Gastroesophageal sphincter (tissue), 4 donors: ENCODE results near the gene MYRF. TPM values are rescaled to one million over a fixed set of nuclear protein-coding genes. Genes with fewer than 3 reads are reported as not detected.

Source experiments
- ATAC-seq: fragments of 150-250 bp; one replicate; pipeline ENCODE4 v1.9.1; 2016; ENCODE audit warnings: mild to moderate bottlenecking, moderate library complexity
- H3K27ac ChIP-seq, 4 donors: fragments of 200-600 bp; sonication (generic) in 3 of 4; 1 replicate in 3 of 4; 2 replicates in 1 of 4; pipeline ENCODE4 v1.5.1; 2016 to 2019
- H3K27me3 ChIP-seq: fragments of 200-600 bp; sonication (generic); one replicate; pipeline ENCODE4 v1.5.1; 2019
- H3K36me3 ChIP-seq, 2 donors: fragments of 200-600 bp; sonication (generic); one replicate each; pipeline ENCODE4 v1.5.1; 2019; ENCODE audit warnings: control low read depth in 1 of 2
- H3K4me1 ChIP-seq, 3 donors: fragments of 200-600 bp; sonication (generic); 1 replicate in 2 of 3; 2 replicates in 1 of 3; pipeline ENCODE4 v1.5.1; 2016 to 2019; ENCODE audit warnings: control low read depth in 2 of 3
- H3K4me3 ChIP-seq, 2 donors: fragments of 200-600 bp; sonication (generic); one replicate each; pipeline ENCODE4 v1.5.1; 2019; ENCODE audit warnings: mild to moderate bottlenecking in 1 of 2, moderate library complexity in 1 of 2
- H3K9me3 ChIP-seq, 3 donors: fragments of 200-600 bp; sonication (generic); one replicate each; pipeline ENCODE4 v1.5.1; 2017 to 2019; ENCODE audit warnings: control low read depth in 2 of 3
- EP300 ChIP-seq: sonication (generic); formaldehyde crosslinking; IDR thresholded peaks from one replicate; pipeline ENCODE4 v1.6.1; 2017; ENCODE audit warnings: antibody characterized with exemption, mild to moderate bottlenecking
- POLR2A ChIP-seq, 2 donors: fragments of 450-650 bp; IDR thresholded peaks; one replicate each; pipeline ENCODE4 v1.6.1; 2017; ENCODE audit warnings: antibody characterized with exemption in 2 of 2, mild to moderate bottlenecking in 2 of 2, moderate library complexity in 1 of 2
- POLR2AphosphoS5 ChIP-seq: sonication (generic); formaldehyde crosslinking; IDR thresholded peaks from one replicate; pipeline ENCODE4 v1.6.1; 2017; ENCODE audit warnings: antibody characterized with exemption
- WGBS, 2 donors: methylation state at CpG; one replicate each; pipeline ENCODE4 v1.1.5; 2018; ENCODE audit warnings: low coverage in 1 of 2; 5-methylcytosine and 5-hydroxymethylcytosine counted together
- total RNA-seq, 4 donors: library from RNA; depleted of rRNA; stranded (reverse); fragments of >200 nt; gene quantifications; one replicate each; pipeline ENCODE4 v1.1.0, GENCODE V29; 2016
- TF ChIP-seq, protein P1 (sequence below), 4 experiments: fragments of 200-600 bp in 2 of 4; fragments of 450-650 bp in 2 of 4; sonication (generic) in 1 of 4; IDR thresholded peaks; one replicate each; pipeline ENCODE4 v1.5.1; 2017 to 2019; ENCODE audit warnings: antibody characterized with exemption in 4 of 4, mild to moderate bottlenecking in 2 of 4, moderate library complexity in 2 of 4

The MYRF gene
- total RNA-seq, 4 donors from 2014 or later, result 0.10 to 0.78 (median 0.19) TPM

DNA sequence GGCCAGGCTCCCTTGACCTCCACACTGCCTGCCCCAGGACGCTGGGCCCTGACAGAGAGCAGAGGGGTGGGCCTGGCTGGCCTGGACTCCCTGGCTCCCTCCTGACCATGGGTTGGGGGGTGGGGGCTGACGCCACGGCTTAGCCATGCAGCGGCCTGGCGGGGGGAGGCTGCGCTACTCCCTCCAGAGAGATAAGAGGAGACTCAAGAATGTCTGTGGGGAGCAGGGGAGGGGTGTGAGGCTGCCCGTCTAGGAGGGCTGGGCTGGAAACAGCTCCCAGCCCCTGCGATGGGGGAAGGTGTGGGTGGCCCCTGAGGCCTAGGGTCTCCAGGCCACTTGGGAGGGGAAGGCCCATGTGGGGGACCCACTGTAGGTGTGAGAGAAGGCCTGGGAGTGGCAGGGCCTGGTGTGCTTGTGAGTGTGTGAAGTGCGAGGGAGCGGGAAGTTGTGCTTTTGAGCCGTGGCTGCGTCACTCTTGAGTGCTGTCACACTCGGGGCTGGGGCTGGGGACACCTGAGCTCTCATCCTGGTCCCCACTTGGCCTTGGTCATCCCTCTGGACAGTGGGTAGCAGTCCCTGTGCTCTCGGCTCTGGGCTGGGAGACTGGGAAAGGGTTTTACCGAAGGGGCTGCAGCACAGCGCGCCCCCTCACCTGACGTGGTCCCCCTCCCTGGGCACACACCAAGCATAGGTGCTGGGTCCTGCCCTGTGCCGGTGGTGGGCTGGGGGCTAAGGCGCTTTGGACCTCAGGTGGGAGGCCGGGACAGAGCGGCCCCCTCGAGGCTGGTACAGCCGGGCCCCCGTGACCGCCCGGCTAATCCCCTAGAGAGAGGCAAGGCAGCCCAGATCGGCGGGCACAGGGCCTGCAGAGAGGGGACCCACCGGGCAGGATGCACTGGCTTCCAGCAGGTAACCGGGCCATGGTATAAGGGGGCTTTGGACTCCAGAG lies 2.4 kb downstream of the MYRF start:
- Histone ChIP-seq H3K27me3 (peaks cover 37% of the 10 kb centered on the region), H3K4me1 (peaks cover 0 to 12% (median 7%) of the 10 kb centered on the region in 3 donors), H3K27ac (no peak overlapping the region), H3K4me3 (no peak overlapping the region), H3K36me3 (no peaks in the 10 kb centered on the region), H3K9me3 (no peaks in the 10 kb centered on the region)
- TF ChIP-seq, protein P1, sequence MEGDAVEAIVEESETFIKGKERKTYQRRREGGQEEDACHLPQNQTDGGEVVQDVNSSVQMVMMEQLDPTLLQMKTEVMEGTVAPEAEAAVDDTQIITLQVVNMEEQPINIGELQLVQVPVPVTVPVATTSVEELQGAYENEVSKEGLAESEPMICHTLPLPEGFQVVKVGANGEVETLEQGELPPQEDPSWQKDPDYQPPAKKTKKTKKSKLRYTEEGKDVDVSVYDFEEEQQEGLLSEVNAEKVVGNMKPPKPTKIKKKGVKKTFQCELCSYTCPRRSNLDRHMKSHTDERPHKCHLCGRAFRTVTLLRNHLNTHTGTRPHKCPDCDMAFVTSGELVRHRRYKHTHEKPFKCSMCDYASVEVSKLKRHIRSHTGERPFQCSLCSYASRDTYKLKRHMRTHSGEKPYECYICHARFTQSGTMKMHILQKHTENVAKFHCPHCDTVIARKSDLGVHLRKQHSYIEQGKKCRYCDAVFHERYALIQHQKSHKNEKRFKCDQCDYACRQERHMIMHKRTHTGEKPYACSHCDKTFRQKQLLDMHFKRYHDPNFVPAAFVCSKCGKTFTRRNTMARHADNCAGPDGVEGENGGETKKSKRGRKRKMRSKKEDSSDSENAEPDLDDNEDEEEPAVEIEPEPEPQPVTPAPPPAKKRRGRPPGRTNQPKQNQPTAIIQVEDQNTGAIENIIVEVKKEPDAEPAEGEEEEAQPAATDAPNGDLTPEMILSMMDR (IDR thresholded peaks at IDR 0.05), result no peak
- TF ChIP-seq EP300, result no peak
- no peak for TF ChIP-seq POLR2AphosphoS5
- no peak for TF ChIP-seq POLR2A (IDR thresholded peaks at IDR 0.05)
- WGBS, 2 donors, result 100% methylated on average over 1 to 4 of the region's 31 CpGs
- ATAC-seq, result no peak

DNA sequence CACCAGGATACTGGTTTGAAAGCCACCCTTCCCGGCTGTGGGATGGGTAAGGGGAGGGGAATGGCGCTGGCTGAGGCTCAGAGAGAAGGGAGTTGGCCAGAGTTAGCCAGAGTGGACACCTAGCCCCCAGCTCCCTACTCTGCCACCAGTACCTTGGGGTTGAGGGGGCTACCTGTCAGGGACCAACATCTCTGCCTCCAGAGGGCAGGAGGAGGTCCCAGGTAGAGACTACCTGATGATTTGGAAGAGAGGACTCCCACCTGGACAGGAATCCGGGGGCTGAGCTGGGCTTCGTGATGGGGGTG lies 3.7 kb downstream of the MYRF start:
- H3K9me3 ChIP-seq, result no peaks in the 10 kb centered on the region
- TF ChIP-seq EP300 (no peak), POLR2AphosphoS5 (no peak), POLR2A (IDR thresholded peaks at IDR 0.05) (no peak)
- TF ChIP-seq, protein P1 (IDR thresholded peaks at IDR 0.05), result no peak
- H3K27me3 ChIP-seq, result peaks cover 32% of the 10 kb centered on the region
- H3K4me1 ChIP-seq, result peaks cover 0 to 12% (median 7%) of the 10 kb centered on the region in 3 donors
- H3K36me3 ChIP-seq, result no peaks in the 10 kb centered on the region
- no peak overlapping the region for H3K27ac ChIP-seq
- H3K4me3 ChIP-seq, result no peak overlapping the region
- no CpG with 5 or more reads among the region's 4 CpGs for WGBS, 2 donors
- no peak for ATAC-seq

DNA sequence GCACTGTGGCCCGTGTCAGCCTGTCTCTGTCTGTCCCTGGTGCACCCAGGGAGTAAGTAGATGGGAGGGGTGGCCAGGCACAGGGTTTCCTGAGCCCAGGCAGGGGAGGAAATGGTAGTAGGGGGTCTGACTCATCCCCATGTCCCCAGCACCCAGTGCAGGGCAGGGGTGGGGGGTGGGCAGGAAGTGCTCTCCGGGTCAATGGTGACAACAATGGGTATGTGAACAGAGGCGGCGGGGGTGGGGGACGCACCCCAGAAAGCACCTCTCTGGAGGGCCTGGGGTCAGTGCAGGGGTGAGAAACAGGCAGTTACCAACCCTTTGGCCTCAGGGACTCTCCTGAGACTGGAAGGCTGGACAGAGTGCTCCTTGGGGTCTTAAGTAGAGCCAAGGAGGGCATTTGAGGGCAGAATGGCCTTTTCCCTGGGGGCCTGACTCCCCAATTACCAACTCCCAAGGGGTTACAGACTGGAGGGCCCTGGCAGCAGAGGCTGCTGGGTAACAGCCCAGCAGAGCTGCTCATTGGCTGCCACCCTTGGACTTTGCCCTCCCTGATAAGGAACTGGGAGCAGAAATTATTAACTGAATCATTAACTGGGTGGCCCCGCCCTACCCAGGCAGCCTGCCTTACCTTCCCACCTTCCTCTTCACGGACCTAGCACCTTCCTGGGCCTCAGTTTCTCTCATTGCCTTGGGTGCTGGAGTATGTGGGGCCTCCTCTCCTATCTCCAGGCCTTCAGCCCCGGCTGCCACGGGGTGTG lies 4.2 kb downstream of the MYRF start:
- TF ChIP-seq POLR2AphosphoS5 (no peak), POLR2A (IDR thresholded peaks at IDR 0.05) (no peak), EP300 (no peak)
- TF ChIP-seq, protein P1 (IDR thresholded peaks at IDR 0.05), result no peak
- ATAC-seq, result no peak
- no peaks in the 10 kb centered on the region for H3K9me3 ChIP-seq
- H3K4me3 ChIP-seq, result no peak overlapping the region
- H3K4me1 ChIP-seq, result peaks cover 0 to 12% (median 7%) of the 10 kb centered on the region in 3 donors
- 86 to 100% methylated on average over 4 of the region's 9 CpGs for WGBS, 2 donors
- no peaks in the 10 kb centered on the region for H3K36me3 ChIP-seq
- H3K27me3 ChIP-seq, result peaks cover 32% of the 10 kb centered on the region
- H3K27ac ChIP-seq, result no peak overlapping the region

DNA sequence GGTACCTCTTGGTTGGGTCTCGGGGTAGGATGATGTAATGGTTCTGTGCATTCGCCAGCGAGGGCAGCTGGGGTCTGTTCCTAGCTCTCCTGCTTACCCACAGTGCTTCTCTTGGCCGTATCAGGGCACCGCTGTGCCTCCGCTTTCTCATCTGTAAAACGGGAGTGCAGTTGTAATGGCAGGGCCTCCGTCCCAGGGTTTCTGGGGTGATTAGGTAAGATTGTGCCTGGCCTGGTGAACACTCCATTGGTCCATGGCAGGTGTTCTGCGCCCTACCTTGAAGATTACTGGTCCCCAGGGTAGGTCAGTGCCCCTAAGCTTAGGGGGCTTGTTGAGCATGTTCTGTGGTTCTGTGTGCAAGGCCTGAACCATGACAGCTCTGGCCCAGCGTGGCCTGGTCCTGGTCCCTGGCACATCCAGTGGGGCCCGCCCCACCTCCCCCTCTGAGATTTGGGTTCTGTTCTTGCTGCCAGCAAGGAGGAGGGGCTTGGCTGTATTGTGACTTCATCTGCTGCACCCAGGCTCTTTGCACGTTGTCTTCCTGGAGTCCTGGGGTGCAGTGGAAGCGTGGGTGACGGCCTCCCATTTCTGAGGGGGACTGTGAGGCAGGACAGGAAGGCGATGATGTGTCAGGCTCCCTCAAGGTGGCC lies 4.9 kb downstream of the MYRF start:
- H3K27ac ChIP-seq, result no peak overlapping the region
- peaks cover 0 to 6% (median 4%) of the 10 kb centered on the region in 3 donors for H3K4me1 ChIP-seq
- H3K27me3 ChIP-seq, result peaks cover 32% of the 10 kb centered on the region
- H3K4me3 ChIP-seq, result no peak overlapping the region
- no peak for ATAC-seq
- no peaks in the 10 kb centered on the region for H3K36me3 ChIP-seq
- no peaks in the 10 kb centered on the region for H3K9me3 ChIP-seq
- TF ChIP-seq, protein P1 (IDR thresholded peaks at IDR 0.05), result no peak
- no peak for TF ChIP-seq POLR2A (IDR thresholded peaks at IDR 0.05)
- no peak for TF ChIP-seq EP300
- no peak for TF ChIP-seq POLR2AphosphoS5
- WGBS, 2 donors, result no CpG with 5 or more reads among the region's 15 CpGs
